Measurements from ENCODE around the gene GDA.
A peak's percentile ranks its signal among the peaks of the same experiment; 100 is the strongest.
"Not testable (repeated sequence)": the region's sequence is repeated elsewhere in the genome, so short reads cannot be mapped to it uniquely, and the experiment has no call there.

GDA gene

DNA sequence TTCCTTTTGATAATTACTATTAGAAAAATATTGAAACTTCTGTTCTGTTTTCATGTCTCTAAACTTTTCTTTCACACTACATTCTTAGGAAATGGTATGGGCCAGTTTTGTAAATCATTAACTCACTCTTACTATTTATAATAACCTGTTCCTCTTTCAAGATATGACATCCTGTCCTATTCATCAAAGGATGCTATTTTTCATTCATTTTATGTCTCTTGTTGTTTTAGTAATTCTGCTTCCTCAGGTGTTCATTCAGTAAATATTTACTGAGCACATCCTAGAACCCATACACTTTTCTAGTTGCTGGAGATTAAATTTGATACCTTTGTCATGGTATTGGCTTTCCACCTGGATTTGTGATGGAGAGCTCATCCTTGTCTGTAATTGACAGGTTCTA lies 58.0 kb downstream of the GDA start:
- DNase-seq (ENCODE audit: low read depth in 2 of 2) = no peak

DNA sequence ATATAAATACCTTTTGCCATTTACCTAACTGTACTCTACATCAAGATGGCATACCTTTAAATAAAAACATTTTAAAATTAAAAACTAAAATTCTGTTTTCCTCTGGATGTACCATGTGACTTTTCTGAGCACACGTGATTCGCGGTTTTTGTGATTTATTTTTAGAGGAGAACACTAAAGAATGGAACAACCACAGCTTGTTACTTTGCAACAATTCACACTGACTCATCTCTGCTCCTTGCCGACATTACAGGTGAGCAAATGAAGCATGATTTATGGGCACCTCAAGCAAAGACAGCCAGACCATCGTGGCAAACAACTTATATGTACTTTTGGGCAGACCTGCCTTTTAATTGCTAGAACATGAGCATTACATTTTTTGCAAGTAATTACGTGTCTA lies 61.3 kb downstream of the GDA start:
- DNase-seq (ENCODE audit: low read depth in 2 of 2) = no peak

DNA sequence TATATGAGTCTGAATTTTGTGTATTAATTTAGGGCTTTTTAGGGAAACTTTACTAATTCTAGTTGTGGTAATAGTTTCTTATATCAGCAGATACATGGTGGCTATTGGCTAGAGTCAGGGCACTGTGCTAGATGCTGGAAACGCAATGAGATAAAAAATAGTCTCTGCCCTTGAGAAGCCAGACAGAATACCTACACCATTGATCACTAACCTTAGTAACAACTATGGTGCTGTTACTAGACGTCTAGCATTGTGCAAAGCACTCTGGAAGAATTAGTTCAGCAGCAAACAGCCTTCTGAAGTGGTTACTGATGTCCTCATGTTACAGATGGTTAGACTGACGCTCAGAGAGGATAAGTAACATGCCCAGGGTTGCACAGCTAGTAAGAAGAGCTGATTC lies 61.8 kb downstream of the GDA start:
- DNase-seq (ENCODE audit: low read depth in 2 of 2) = no peak

DNA sequence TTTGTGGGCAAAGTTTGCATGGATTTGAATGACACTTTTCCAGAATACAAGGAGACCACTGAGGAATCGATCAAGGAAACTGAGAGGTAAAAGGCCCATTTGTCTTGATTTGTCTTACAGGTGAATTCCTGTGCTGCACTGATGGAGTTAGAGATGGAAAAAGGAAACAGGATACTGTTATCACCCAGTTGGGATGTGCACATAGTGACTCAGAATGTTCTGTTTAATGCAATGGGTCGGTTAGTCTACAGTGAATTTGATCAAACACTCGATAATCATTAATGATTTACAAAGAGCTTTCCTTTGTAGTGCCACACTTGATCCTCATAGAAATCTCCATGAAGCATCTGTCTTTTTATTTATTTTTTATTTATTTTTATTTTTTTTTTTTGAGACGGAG lies 64.7 kb downstream of the GDA start:
- no peak for DNase-seq (ENCODE audit: low read depth in 2 of 2)

DNA sequence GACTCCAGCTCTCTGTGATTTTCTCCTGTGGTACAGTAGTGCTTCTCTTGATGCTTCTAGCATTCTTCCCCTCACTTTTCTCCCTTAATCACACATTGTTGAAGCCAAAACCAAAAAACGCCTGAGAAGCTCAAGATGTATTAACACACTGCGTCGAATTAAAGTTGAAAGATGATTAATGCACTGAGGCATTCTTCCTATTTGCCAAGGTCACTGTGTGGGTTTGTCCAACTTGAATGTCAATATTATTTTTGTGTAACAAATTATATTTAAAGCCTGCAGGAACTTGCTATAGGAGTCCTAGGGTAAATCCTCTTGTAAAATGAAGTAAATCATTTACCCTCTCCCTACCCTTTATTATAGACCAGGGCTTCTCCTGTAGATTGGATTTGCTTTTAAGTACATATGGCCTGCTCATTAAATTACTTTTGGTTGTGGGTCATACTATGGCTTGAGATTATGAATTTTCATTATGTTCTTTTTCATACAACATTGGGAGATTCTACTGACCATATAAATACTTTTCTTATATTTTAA lies 68.1 kb downstream of the GDA start:
- DNase-seq (ENCODE audit: low read depth in 2 of 2) = no peak

DNA sequence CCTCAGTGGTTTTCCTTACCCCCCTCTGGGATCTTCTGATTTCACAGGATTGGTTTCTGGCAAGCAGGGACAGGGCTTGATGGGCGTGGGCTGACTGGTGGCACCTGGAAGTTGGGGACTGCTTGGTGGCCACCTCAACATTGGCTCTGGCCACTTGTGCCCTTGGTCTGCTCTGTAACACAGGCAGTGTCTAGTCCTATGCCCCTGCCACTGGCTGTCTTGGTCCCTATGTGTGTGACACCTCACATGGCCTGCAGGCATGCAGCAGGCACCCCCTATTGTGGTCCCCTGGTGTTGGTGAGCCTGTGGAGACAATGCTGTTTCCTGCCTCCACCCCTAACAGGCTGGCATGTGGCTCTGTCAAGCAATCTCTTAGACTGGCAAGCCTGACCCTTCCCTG lies 71.3 kb downstream of the GDA start:
- DNase-seq (ENCODE audit: low read depth in 2 of 2) = no peak

DNA sequence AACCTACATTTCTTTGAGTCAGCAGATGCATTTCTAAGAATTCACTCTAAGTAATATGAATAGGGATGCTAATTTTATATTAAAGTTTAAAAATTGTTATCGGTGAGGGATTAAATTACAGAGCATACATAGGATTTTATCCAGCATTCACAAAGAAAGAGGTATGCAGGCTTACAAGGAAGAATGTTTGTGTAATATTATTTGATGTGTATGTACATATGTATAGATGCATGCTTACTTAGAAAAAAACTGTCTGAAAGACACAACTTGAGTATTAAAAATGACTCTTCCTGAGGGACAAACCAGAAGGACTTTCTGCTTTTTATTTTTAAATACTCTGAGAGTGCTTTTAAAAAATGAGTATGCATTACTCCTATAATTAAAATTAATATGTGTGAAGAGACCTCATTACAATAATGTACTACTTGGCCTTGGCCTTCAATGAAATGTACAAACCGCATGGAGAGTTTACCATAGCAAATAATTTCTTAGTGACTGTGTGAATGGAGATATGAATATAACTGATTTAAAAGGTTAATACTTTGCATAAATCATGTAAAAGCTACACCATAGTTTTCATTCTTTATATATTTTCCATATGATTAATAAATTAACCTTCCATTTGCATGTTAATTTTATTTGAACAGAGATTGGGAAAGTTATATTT lies 77.0 kb downstream of the GDA start:
- DNase-seq (ENCODE audit: low read depth in 2 of 2) = no peak

DNA sequence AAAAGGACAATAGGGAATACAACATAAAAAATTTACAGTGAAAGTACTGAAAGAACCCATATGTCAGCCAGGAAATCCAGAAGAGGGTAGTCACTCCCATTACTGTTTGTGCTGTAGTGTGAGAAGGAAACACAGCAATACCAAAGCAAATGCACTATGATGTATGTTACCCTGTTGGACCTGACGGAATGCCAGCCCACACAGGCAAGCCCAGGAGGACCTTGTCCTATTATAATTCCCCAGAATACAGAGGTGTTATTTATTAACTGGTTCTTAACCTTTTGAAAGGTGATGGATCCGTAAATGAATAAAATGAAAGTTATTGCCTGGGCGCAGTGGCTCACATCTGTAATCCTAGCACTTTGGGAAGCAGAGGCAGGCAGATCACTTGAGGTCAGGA lies 79.0 kb downstream of the GDA start:
- no peak for DNase-seq (ENCODE audit: low read depth in 2 of 2)

DNA sequence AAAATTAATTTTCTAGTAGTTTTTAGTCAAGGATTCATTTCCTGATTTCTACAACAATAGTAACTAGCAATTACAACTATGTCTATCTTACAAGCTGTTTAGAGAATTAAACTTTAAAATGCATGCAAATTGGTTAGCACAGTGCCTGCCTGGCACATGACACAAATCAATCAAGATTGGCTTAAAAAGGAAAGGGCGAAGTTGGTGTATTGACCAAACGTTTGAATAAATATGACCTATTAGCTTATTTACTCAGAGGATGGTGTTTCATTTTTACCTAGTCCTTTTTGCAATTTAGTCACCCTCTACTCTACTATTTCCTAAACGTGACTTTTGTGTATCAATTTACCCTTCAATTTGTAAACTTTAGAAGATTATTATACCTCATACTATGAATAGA lies 83.5 kb downstream of the GDA start:
- DNase-seq (ENCODE audit: low read depth in 2 of 2) = no peak

DNA sequence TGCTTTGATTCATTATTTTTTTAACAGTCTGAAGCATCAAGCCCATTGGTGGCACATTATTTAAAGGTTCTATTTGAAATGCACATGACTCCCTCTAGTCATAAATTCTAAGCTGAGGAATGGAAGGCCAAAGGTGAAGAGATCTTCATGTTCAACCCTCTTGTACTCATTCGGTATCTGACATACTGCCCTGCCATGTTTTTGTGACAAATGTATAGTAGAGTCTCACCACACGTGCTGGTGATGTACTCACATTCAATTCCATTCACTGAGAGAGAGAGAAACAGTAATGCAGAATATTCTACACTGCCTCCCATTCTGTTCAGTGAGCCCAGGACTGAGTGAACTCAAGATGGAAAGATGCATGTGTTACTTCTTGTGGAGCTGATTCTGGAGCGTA lies 98.3 kb downstream of the GDA start:
- no peak for DNase-seq (ENCODE audit: low read depth in 2 of 2)

DNA sequence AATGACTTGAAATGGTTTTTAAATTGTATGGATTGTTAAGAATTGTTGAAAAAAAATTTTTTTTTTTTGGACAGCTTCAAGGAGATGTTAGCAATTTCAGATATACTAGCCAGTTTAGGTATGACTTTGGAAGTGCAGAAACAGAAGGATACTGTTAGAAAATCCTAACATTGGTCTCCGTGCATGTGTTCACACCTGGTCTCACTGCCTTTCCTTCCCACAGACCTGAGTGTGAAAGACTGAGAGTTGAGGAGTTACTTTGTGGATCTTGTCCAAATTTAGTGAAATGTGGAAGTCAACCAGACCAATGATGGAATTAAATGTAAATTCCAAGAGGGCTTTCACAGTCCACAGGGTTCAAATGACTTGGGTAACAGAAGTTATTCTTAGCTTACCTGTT lies 102.3 kb downstream of the GDA start:
- DNase-seq (ENCODE audit: low read depth in 2 of 2) = no peak

DNA sequence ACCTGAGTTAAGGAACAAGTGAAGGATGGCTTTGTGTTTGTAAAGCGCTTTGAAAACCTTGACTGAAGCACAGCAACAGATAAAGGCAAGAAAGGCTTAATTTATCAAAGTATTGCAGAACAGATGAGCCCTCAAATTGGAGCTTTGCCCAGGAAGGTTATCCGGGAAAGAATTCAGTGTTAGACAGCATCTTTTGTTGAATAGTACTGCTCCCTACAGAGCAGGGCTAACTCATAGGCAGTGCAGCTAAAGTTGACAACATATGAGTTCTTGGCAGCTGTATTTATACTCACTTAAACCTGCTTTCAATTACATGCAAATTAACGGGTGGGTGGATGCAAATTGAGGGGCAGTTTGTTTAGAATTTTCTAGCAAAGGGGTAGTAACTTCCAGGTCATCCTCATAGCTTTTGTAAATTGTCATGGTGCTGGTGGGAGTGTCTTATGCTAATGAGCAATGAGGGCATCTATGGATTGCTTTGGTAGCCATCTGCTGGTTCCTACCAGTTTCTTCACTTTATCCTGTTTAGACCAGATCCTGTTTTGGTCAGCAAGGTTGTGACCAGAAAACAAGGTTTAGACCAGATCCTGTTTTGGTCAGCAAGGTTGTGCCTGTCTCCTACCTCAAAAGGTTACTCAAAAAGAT lies 105.8 kb downstream of the GDA start:
- no peak for DNase-seq (ENCODE audit: low read depth in 2 of 2)

DNA sequence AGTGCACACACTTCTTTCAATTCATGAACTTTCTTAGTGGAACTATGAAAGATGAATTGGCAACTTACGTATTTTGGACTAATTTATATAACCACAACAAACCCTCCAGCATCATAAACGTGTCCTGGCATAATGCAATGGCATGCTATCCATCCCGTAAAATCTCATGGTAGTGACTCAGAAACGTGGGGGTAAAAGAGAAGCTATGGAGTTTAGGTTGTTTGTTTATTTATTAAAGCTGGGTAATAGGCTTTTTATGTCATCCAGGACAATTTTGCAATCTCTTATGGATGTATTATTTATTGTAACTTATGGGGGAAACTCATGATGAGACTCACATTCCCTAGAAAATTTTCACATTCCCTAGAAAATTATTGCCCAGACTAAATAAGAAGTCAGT lies 106.3 kb downstream of the GDA start:
- DNase-seq (ENCODE audit: low read depth in 2 of 2) = no peak

DNA sequence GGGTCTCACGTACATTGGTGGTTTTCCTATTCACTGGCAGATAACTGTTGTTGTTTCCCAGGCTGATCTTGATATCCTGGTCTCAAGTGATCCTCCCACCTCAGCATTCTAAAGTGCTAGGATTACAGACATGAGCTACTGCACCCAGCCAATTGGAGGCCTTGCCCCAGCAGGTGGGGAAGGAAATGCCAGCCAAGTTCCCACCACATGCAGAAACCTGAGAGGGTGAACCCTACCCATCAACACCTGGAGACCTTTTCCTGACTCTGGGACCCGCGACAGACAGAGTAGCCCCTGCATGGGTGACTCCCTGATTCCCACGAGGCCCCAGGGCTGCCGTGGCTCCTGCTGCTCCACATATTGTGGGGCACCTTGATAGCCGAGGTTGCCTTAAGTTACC lies 107.7 kb downstream of the GDA start:
- DNase-seq (ENCODE audit: low read depth in 2 of 2) = no peak

DNA sequence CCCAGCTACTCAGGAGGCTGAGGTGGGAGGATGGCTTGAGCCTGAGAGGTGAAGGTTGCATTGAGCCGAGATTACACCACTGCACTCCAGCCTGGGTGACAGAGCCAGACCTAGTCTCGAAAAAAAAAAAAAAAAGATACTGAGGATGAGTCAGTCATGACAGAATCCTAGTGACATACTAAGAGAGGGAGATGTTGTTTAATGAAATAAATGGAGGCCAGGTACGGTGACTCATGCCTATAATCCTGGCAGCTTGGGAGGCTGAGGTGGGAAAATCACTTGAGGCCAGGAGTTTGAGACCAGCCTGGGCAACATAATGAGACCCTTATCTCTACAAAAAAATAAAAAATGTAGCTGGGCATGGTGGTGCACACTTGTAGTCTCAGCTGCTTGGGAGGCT lies 108.6 kb downstream of the GDA start:
- no peak for DNase-seq (ENCODE audit: low read depth in 2 of 2)

DNA sequence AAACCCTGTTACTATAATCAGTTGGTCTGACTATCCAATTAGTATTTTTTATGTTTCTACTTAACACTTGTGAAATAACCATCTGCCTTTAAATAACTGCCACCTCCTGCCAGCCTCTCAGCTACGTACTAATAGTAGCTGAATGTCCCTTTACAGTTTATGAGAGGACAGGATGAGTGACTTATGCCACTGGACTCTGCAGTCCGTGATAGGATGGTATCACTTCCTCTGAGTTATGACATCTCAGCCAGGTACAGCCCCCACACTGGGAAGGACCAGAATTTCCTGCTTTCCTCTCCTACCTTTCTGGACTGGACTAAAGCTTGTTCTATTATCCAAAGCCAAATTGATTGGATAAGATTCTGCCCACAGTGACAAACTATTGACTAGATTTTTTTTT lies 112.8 kb downstream of the GDA start:
- no peak for DNase-seq (ENCODE audit: low read depth in 2 of 2)

DNA sequence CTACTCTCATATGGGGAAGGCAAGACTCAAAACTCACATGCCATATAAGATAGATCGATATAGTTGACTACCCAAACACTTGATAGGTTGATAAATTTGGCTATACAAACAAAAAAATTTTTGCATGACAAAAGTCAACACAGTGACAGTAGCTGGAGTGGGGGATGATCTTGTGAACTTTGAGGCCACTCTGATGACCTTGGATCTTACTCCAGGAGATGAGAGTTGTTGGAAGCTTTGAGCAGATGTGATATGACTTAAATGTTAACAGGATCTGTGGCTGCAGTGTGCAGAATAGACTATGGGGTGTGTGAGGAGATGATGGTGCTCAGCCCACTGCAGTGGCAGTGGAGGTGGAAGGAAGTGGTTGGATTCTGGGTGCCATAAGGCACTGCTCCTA lies 114.3 kb downstream of the GDA start:
- DNase-seq (ENCODE audit: low read depth in 2 of 2) = no peak

DNA sequence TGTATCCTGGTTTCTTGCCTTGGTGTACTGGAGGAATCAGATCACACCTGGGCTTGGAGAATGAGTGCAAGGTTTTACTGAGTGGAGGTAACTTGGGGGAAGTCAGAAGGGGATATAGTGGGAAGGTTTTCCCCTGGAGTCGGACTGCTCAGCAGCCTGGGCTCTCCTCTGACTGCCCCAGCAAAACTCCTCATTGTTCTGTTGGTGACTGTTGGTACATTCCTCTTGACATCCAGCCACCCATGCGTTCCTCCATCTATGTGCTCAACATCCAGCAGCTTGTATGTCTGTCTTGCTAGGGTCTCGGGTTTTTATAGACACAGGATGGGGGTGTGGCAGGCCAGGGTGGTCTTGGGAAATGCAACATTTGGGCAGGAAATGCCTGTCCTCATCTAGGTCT lies 119.7 kb downstream of the GDA start:
- no peak for DNase-seq (ENCODE audit: low read depth in 2 of 2)

DNA sequence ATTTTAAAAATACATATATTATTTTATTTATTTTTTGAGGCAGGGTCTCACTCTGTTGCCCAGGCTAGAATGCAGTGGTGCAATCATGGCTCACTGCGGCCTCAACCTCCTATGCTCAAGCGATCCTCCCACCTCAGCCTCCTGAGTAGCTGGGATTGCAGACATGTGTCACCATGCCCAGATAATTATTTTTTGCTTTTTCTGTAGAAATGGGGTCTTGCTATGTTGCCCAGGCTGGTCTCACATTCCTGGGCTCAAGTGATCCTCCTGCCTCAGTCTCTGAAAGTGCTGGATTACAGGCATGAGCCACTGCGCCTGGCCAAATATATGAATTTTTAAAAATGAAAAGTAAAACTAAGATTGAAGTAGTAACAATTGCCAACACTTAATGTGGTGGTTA lies 121.1 kb downstream of the GDA start:
- DNase-seq (ENCODE audit: low read depth in 2 of 2) = not testable (repeated sequence)

DNA sequence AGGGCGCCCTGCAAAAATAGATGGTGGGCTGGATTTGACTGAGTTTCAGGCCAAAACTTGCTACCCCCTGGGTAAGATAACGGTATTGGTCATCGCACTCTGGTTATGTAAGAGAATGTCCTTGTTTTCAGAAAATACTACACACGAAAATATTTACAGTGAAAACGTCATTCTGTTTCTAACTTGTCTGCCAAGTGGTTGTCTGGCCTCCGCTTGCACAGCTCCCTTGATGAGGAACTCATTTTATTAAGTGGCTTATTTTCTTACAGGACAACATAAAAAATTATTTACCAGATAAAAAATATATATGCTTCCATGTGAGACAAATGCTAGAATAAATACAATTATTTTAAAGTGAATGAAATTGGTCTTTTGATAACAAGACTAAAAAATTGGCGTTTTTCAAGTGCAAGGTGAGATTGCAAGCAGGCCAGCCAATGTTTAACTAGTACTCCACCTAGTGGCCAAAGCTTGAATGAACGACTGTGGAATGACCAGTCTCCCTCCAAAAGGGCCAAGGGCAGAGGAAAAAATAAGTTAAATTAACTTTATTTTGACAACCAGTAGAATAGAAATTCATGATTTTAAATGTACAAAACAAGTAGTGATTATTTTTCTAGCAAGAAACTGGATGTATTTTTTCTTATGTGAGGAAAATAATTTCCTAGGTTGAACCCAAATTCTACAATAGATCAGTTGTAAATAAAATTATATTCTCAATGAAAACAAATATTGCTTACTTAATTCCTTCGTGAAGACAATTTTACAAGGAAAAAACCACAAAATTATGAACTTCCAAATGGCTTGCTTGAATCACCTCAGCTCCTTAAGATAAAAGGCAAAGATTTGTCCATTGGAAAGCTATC lies 122.6 kb downstream of the GDA start:
- DNase-seq (ENCODE audit: low read depth in 2 of 2) = peak; percentile 28 to 38

DNA sequence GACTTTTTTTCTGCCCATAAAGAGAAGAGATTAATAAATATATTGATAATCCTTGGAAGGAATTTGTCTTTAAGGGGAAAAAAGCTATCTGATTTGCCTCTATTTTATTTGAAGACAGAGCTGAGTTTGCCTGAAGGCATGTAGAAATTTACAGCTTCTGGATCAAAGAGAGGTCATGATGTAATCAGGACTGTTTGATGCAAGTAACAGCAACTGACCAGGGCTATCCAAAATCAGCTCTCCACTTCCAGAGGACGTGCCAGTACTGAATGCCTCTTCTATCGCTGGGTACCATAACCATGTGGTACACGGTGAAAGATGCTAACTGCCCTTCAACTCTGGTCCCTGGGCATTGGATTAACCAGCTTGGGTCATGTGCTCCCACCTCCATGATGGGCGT lies 125.2 kb downstream of the GDA start:
- no peak for DNase-seq (ENCODE audit: low read depth in 2 of 2)

DNA sequence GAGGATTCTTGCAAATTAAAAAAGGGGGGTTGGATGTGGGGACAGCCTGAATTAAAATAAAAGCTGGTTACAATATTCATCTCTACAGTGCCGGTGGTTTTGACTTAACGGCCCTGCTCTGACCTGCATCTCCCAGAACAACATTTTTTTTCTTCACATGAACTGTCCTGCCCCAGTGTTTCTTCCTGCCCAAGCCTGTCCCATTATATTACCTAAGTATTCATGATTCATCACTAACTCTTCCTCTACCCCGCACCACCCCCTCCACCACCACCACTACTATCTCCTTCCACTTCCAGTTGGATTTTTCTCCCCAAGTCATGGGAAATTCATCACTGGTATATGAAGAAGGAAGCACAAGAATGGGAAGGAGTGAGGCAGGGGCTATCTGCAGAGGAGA lies 125.7 kb downstream of the GDA start:
- no peak for DNase-seq (ENCODE audit: low read depth in 2 of 2)

DNA sequence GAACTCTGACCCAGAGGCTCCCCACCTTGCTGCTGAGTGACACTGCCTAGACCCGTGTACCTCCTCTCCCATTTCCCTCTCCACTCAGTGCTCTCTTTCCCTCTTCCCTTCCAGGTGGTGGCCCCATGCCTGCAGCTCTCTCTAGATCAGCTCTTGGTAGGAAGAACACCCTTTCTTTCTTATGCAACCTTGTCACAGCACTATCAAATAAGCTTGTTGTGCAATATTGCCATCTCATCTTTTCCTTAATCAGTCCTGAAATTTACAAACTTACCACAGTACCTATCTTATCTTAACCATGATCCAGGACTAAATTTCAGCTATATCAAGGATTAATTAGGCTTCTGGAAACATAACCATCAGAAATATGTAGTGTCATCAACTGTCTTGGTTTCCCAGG lies 127.2 kb downstream of the GDA start:
- DNase-seq (ENCODE audit: low read depth in 2 of 2) = no peak
